ENCODE data around the gene TCF21.
"Not testable (repeated sequence)": the region's sequence is repeated elsewhere in the genome, so short reads cannot be mapped to it uniquely, and the experiment has no call there.

Gene TCF21

GRCh38 chr6:133890711-133891148, 1.8 kb downstream of the TCF21 start:
- no peak for DNase-seq

GRCh38 chr6:133891149-133891926, 2.4 kb downstream of the TCF21 start:
- DNase-seq = no peak

DNA sequence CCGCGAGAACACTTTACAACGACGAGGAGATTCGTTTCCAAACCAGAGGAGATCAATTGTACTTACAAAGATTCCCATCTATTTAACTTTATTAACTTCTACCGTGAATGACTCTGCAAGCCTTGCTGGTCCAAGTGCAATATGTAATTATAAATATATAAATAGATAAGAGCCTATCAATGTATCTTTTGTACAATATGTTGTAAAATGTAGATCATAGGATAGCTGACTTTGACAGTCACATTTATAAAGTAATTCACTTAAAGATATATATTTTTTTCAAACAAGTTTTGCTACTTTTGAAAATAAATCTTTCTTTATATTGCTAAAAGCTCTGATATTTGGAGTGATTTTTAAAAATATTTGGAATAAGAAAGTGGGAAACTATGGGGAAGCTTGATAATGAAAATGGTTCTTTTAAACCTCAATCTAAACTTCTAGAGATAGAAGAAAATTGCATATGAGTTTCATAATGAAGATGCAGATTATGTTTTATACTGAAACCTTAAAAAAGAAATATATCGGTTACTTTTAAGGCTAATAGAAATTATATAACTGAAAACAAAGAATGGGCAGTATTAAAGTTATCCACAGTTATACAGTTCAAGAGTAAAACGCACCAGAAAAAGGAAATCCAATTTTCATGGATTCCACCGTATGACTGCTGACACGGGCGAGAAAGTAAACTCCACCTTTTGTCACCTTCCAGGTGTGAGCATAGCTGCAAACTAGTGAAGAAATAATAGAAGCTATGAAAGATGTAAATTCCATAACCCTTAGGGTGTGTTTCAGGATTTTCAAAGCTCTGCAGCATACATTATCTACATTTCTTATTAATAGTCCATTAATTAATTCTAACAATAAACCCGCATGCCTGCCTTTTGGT, 3.3 kb downstream of the TCF21 start:
- DNase-seq = no peak

DNA sequence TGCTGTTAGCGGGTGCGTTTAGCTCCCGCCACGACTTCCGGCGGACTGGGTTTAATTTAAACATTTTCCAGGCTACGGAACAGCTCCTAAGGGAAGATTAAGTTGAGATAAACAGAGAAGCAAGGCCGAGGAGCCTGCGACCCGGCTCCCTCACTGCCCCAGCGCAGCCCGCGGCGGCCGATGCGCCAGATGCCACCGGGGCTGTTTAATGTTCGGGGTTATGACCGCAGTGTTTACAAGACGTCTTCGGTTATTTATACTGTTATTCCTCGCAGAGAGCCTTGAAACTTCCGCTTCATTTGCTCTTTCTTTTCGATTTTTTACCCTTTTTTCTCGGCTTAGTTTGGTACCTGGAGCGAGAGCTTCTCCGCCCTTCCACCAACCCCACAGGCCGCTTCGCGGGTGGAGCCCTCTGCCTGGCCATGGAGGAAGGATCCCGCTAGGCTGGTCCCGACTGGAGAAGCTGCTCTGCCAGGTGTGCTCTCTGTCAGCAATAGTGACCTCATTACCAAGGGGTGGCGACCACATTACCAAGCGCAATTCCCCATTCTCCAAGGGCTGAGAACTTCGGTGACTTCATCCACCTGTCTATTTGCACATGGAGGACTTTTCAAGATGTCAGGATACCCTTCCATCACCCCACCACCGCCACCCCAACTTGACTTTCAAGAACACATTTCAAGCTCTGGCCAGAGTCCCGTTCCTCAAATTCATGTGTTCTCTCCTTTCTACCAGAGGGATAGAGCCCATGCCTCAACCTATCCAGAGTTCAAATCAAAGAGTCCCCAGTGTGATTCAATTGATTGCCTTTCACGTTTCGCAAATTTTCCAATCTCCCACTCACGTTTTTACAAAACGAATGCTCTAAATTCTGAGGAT, 4.1 kb downstream of the TCF21 start:
- no peak for DNase-seq

DNA sequence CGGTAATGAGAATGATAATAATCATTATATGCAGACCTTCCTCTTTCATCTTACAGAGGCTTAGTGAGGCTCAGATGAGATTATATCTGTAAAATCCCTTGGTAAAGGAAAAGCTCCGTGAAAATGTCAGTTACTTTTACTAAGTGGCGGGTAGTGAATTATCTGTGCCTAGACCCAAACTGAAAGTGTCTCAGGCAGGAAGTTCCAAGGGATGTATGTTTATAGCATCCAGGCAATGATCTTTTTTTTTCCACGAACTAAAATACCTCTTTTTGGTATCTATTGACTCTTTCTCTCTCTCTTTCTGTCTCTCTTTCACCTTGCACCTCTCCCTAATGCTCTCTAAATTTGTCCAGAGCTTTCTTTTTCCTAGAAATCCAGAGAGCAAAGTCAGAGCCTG, 5.0 kb downstream of the TCF21 start:
- no peak for DNase-seq

- DNase-seq = no peak
These were observed 5.5 kb downstream of the TCF21 start for GRCh38 chr6:133894369-133894768.

- DNase-seq = no peak
These were observed 6.0 kb downstream of the TCF21 start for GRCh38 chr6:133894795-133895358.

GRCh38 chr6:133895573-133896343, 6.8 kb downstream of the TCF21 start:
- no peak for DNase-seq

DNA sequence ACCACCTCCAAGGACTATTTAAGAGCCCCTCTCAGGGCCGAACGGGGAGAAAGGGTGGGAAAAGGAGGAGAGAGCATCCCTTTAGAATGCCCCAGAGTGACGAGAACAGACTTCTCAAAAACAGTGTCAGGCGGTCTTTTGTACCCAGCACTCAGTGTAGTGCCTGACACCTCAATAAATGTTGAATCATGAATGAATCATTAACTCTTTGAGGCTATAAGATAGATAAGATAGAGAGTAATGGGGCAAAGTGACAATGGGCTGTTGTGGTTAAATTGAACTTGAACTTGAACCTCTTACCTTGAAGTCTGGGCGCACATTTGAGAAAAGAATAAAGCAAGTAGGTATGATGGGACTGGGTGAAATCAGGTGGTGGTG, 7.4 kb downstream of the TCF21 start:
- DNase-seq = no peak

GRCh38 chr6:133898263-133898662, 9.3 kb downstream of the TCF21 start:
- no peak for DNase-seq

- no peak for DNase-seq
These were observed 10.6 kb downstream of the TCF21 start for GRCh38 chr6:133899556-133899955.

DNA sequence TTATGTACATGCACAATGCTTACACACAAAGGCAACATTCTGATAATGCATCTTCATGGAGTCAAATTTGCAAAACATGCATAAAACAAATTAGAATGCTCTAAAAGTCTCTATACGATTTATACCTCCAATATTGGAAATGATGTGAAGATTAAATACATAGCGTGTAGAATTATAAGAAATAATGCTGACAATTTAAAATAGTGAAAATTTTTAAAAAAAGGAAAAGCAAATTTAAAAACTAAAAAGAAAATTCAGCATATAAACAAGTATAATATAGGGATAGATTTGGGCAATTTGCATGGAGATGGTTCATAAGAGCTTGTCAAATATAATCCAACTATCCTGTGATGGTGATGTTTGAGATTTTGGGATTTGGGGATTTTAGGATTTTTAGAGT, 14.9 kb downstream of the TCF21 start:
- DNase-seq = no peak

GRCh38 chr6:133906050-133906449, 17.1 kb downstream of the TCF21 start:
- no peak for DNase-seq

DNA sequence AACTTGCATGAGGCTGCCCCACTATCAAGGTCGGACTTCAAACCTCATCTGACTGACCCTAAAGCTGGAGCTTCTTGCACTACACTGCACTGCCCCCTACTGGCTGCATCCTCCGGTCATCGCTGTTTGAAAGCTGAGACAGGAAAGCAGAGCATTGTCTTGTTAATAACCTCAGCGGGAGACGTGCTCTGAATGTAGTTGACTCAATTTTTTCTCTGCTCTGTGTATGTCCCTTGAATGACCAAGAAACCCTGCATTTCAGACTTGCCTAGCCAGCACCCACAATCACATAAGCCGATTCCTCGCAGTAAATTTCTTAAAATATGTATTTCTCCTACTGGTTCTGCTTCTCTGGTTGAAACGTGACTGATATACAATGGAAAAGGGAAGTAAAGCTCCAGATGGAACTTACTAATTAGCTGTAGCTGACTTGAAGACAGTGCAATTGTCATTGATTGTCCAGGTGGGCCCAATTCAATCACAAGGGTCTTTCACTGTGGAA, 27.8 kb downstream of the TCF21 start:
- DNase-seq = peak; percentile 71

DNA sequence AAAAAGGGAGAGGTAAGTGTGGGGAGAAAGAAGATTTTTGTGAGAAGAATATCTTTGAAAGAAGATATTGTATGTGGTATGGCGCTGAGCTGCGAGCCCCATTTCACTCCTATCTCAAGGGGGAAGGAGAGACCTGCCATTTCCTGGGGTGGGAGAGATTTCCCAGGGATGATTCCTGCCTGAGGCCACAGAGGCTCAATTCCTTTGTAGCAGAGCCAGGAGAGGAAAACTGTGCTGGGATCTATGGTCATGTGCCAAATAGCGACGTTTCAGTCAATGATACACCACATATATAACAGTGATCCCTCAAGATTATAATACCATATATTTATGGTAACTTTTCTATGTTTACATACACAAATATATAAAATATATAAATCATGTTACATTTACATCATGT, 28.9 kb downstream of the TCF21 start:
- DNase-seq = no peak

DNA sequence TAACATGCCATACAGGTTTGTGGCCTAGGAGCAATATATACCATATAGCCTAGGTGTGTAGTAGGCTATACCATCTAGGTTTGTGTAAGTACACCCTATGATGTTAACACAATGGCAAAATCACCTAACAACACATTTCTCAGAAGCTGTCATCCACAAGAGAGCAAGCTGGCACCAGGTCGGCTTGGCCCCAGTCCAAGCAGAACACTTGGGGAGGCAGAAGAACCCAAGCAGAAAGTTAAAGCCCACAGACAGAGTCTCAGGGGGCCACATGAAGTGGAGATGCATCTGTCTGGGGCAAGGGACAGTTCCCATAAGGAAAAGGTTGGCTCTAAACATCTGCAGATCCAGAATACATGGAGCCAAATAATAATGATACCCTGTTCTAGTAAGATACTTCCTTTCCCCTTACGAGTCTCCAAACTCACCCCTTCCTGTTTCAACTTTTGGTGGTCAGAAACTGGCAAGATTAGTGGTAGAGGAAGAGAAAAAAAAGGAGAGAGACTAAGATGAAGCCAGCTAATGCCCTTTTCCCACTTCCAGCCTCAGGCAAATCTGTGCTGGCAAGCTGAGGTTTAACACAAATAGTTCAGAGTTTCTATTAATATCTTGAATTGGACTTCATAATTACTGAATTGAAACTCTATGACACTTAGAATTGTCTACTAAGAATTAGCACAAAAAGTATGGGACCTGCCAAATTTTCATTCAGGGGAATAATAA, 29.5 kb downstream of the TCF21 start:
- DNase-seq = no peak

GRCh38 chr6:133919362-133919761, 30.4 kb downstream of the TCF21 start:
- DNase-seq = no peak

DNA sequence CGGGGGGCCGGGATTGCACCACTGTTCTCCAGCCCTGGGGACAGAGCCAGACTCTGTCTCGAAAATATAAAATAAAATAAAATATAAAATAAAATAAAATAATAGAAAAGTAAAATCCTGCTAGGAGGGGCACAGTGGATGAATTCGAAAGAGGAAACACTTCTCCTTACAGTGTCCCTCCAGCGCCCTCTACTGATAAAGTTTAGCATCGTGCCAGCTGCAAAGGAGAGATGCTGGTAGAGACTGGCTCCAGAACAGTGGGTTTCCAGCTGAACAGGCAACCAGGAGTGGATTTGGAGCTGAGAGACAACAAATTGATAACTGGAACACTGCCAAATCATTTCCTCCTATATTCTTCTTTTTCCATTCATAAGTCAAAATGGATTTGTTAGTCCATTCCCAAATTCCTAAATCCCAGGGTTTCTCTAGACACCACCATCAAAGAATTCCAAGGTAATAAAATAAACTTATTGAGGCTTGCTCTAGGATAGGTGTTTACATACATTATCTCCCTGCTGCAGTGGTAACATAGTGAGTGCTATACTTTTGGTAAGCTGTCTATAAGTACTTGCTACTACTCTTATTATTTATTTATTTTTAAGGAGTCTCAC, 32.4 kb downstream of the TCF21 start:
- peak; percentile 63 for DNase-seq

DNA sequence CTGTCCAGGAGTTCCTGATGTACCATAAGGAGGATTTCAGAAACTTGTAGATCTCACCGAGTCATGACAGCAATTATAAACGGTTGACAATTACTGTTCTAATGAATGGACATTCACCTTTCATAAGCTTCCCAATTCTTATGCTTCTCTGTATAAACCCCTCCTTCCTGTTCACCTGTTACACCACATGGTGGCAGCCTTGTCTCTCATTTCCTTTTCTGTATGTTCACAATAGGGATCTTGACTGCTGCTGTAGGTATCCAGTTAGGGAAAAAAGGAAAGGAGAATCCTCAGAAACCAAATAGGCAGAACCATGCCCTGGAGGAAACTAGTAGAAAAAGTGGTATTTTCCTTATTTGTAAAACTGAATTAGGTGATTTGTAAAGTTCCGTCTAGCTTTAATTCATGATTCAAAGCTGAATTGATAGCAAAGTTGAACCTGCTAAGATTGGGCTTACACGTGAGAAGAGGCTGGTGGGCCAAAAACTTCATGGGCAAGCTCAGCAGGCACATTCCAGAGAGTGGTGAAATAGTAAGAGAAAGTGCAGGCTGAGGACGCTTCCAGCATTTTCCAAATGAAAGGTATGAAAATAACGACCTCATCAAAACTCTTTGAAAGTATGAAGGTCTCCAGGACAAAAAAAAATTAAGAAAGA, 35.2 kb downstream of the TCF21 start:
- peak; percentile 86 for DNase-seq

- DNase-seq = not testable (repeated sequence)
These were observed 42.3 kb downstream of the TCF21 start for GRCh38 chr6:133931221-133931620.

All from NCI-H1092 treated with DMSO at 0.1 percent for 48 hours (cell line).